GM13976 (cell line): ENCODE data around the gene AAGAB.

Experiments
- DNase-seq: peaks from one replicate; pipeline ENCODE4 v3.0.0; 2012; ENCODE audit warnings: low spot score
- CTCF ChIP-seq: IDR thresholded peaks from 2 replicates; pipeline ENCODE4 v1.5.1; 2012; ENCODE audit warnings: borderline replicate concordance, mild to moderate bottlenecking; ENCODE audit not compliant: insufficient read depth; ENCODE audit errors: extremely low read depth, missing control alignments, control extremely low read depth
- in situ Hi-C: fragments of 300-500 bp; cut with MboI; formaldehyde crosslinking; loops from one replicate; pipeline ENCODE4 v1.12.0; 2022; ENCODE audit warnings: low sequenced_read_pairs, mixed read lengths, inconsistent platforms; ENCODE audit not compliant: unreplicated experiment

Gene AAGAB

GRCh38 chr15:67180035-67180434 lies 74.4 kb downstream of the AAGAB start:
- no peak for DNase-seq
- no peak for TF ChIP-seq CTCF
- in situ Hi-C loops: no loop called here

GRCh38 chr15:67179411-67179995 lies 75.0 kb downstream of the AAGAB start:
- no peak for TF ChIP-seq CTCF
- no peak for DNase-seq
- in situ Hi-C loops: no loop called here

GRCh38 chr15:67178569-67179210 lies 75.8 kb downstream of the AAGAB start:
- no peak for TF ChIP-seq CTCF
- no peak for DNase-seq
- in situ Hi-C loops: no loop called here

GRCh38 chr15:67177752-67178151 lies 76.7 kb downstream of the AAGAB start:
- in situ Hi-C loops: no loop called here
- DNase-seq: no peak
- TF ChIP-seq CTCF: no peak

GRCh38 chr15:67176195-67176971 lies 78.1 kb downstream of the AAGAB start:
- in situ Hi-C loops: no loop called here
- TF ChIP-seq CTCF: no peak
- no peak for DNase-seq

GRCh38 chr15:67175643-67176071 lies 78.8 kb downstream of the AAGAB start:
- DNase-seq: peak; percentile 78
- TF ChIP-seq CTCF: no peak
- in situ Hi-C loops: no loop called here
